ENCODE results near the gene PSMA8.
"Not testable (repeated sequence)": the region's sequence is repeated elsewhere in the genome, so short reads cannot be mapped to it uniquely, and the experiment has no call there.

PSMA8 gene

DNA sequence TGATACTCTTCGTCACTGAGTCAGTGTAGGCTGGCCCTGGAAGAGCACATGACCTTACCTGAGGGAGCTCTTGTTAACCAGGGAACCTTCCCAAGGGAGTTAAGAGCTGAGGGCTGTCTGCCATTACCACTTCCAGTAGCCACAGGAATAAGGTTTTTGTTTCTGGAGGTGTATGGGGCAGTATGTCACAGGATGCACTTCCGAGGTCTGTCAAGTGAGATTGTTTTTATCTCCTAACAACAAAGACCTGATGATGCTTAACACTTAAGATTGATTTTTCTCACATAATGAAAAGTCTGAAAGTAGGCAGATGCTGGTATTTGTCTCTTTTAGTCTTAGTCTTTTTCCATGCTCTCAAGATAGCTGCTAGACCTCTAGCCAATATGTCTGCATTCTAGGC lies 41.8 kb downstream of the PSMA8 start:
- no peak for DNase-seq (ENCODE audit: low read depth, low spot score)

DNA sequence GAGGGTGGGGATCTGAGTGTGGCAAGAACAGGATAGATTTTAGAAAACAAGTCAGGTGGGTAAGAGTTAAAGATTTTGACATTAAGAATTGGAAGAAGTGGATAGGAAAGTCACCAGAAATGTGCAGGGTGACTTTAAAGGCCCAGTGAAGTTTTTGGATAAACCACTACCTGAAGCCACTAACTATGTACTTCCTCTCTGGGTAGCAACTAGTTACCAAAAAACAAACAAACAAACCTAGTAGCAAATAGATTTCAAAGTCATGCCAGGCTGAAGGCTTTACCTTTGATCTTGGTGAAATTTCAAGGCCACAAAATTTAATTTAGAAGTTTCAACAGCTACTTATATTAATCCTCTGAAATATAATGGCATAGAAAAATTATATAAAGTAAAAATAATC lies 42.5 kb downstream of the PSMA8 start:
- DNase-seq (ENCODE audit: low read depth, low spot score): no peak

DNA sequence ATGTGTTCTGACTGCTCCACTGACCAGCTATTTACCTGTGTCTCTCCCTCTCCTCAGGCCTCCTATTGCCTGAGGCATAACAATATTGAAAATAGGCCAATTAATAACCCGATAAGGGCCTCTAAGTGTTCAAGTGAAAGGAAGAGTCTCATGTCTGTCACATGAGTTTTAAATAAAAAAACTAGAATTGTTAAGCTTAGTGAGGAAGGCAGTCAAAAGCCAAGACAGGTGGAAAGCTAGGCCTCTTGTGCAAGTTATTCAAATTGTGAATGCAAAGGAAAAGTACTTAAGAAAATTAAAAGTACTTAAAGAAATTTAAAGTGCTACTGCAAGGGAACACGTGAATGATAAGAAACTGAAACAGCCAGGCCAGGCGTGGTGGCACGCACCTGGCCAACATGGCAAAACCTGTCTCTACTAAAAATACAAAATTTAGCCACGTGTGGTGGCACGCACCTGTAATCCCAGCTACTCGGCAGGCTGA lies 47.7 kb downstream of the PSMA8 start:
- DNase-seq (ENCODE audit: low read depth, low spot score): no peak

DNA sequence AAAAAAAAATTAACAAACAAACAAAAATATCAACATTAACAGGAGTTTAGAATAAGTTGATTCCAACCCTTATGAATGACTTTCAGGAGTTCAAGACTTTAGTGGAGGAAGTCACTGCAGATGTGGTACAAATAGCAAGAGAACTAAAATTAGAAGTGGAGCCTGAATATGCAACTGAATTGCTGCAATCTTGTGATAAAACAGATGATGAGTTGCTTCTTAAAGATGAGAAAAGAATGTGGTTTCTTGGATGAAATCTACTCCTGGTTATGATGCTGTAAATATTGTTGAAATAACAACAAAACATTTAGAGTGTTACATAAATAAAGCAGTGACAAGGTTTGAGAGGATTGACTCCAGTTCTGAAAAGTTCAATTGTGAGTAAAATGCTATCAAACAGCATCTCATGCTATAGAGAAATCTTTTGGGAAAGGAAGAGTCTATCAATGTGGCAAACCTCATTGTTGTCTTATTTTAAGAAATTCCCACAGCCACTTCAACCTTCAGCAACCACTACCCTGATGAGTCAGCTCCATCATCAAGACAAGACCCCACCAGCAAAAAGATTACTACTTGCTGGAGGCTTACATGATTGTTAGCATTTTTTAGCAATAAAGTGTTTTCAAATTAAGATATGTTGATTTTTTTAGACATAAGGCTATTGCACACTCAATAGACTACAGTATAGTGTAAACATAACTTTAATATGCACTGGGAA lies 49.9 kb downstream of the PSMA8 start:
- no peak for DNase-seq (ENCODE audit: low read depth, low spot score)

DNA sequence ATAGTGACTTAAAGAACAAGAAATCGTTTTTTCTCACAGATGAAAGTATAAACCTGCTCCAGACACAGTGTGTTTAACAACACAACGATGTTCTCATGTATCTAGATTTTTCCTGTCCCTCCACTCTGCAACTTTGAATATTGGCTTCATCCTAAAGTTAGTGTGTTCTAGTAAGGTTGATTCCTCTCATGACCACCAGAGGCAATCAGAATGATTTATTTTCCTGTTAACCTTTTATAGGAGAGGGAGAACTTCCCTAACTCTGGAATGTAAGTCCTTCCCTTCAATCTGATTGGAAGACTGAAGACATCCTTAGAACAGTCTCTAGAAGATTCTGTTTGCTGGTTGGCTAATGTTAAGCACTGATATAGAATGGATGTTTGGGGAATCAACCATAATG lies 51.6 kb downstream of the PSMA8 start:
- peak; percentile 17 for DNase-seq (ENCODE audit: low read depth, low spot score)

DNA sequence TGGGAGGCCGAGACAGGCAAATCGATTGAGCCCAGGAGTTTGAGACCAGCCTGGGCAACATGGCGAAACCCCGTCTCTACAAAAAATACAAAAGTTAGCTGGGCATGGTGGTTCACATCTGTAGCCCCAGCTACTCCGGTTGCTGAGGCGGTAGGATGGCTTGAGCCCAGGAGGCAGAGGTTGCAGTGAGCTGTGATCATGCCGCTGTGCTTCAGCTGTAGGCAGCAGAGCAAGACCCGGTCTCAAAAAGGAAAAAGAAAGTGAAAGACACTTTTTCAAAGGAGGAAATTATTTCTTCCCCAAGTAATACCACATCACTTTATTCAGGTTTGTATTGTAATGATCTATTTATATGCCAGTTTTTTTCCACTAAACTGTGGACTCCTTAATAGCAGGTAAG lies 56.8 kb downstream of the PSMA8 start:
- no peak for DNase-seq (ENCODE audit: low read depth, low spot score)

DNA sequence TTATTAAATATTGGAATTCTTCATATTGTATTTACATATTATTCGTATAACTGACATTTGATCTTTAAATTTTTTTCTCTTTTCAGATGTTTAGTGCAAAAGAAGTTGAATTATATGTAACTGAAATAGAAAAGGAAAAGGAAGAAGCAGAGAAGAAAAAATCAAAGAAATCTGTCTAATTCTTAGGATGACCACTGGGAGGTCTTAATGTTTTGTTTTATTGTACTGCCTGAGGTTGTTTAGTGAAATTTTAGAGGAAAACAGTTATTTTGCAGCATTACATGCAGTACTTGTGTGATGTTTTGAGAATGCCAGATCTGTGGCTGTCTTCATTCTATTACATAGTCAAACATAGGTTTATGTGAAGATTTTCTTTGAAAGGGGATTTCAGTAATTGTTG lies 58.6 kb downstream of the PSMA8 start:
- no peak for DNase-seq (ENCODE audit: low read depth, low spot score)

DNA sequence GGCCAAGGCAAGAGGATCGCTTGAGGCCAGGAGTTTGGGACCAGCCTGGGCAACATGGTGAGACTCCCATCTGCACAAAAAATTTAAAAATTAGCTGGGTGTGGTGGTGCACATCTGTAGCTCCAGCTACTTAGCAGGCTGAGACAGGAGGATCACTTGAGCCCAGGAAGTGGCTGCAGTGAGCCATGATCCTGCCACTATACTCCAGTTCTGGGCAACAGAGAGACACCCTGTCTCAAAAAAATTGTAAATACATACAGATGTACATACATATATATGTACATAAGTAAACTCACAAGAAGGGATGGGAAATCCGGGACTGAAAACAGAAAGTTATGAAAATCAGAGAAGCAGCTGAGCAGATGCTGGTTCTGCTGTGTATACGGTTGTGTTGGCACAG lies 62.9 kb downstream of the PSMA8 start:
- DNase-seq (ENCODE audit: low read depth, low spot score): no peak

DNA sequence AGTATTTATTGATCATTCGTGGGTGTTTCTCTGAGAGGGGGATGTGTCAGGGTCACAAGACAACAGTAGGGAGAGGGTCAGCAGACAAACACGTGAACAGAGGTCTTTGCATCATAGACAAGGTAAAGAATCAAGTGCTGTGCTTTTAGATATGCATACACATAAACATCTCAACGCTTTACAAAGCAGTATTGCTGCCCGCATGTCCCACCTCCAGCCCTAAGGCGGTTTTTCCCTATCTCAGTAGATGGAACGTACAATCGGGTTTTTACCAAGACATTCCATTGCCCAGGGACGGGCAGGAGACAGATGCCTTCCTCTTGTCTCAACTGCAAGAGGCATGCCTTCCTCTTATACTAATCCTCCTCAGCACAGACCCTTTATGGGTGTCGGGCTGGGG lies 68.3 kb downstream of the PSMA8 start:
- not testable (repeated sequence) for DNase-seq (ENCODE audit: low read depth, low spot score)

DNA sequence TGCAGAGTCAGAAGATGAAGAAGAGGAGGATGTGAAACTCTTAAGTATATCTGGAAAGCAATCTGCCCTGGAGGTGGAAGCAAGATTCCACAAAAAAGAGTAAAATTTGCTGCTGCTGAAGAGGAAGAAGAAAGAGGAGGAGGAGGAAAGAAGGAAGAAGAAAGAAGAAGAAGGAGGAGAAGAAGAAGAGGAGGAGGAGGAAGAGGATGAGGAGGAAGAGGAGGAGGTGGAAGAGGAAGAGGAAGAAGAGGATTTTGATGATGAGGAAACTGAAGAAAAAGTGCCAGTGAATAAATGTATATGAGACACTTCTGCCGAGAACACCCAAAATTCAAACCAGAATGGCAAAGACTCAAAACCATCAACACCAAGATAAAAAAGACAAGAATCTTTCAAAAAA lies 71.6 kb downstream of the PSMA8 start:
- DNase-seq (ENCODE audit: low read depth, low spot score): no peak

DNA sequence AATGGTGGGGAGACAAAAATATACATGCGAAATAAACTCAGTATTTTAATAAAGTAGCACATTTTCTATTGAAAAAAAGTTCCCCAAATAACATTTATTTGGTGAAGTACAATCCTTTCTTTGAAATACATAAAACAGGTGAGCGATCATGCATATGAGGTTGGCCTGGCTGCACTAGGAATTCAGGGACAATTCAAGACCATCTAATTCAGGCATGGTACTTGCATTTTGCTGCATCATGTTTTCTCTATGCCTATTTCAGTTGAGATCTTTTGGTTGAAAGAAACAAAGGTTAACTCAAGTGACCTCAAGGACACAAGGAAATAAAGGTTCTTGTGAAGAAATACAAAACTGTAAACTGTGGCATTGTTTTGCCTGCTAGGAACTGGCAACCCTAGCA lies 72.8 kb downstream of the PSMA8 start:
- DNase-seq (ENCODE audit: low read depth, low spot score): no peak

DNA sequence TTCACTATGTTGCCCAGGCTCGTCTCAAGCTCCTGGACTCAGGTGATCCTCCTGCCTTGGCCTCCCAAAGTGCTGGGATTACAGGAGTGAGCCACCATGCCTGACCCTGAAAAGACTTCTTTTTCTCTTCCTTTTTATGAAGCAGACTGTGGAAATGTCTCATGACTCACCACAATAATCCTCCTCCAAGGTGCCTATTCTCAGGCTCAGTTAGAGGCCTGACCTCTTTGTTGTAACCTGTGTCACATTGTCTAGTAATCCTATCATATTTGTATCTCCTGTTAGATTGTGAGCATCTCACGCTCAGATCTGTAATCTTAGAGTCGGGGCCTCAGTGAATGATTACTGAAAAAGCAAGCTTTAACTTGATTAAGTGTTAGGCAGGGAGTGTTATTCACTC lies 74.3 kb downstream of the PSMA8 start:
- no peak for DNase-seq (ENCODE audit: low read depth, low spot score)

DNA sequence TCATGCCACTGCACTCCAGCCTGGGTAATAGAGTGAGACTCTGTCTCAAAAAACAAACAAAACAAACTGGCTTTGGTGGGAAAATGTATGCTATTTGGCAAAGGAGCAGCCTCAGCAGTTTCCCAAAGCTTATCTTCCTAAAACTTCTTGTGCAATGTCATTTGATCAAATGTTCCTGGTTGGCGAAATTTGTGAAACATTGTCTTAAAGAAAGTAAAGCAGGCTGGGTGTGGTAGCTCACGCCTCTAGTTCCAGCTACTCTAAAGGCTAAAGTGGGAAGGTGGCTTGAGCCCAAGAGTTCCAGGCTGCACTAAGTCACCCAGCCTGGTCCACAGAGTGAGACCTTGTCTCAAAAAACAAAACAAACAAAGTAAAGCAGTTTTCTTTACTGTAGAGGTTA lies 75.3 kb downstream of the PSMA8 start:
- no peak for DNase-seq (ENCODE audit: low read depth, low spot score)

DNA sequence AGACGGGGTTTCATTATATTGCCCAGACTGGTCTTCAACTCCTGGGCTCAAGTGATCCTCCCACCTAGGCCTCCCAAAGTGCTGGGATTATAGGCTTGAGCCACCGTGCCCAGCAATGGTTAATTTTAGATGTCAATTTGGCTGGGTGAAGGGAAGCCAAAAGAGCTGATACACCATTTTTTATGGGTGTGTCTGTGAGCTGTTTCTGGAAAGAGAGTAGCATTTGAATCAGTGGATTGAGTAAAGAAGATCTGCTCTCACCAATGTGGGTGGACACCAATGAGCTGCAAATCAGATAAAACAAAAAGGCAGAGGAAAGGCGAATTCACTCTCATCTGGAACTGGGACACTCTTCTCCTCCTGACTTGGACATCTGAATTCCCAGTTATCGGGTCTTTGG lies 76.5 kb downstream of the PSMA8 start:
- no peak for DNase-seq (ENCODE audit: low read depth, low spot score)

DNA sequence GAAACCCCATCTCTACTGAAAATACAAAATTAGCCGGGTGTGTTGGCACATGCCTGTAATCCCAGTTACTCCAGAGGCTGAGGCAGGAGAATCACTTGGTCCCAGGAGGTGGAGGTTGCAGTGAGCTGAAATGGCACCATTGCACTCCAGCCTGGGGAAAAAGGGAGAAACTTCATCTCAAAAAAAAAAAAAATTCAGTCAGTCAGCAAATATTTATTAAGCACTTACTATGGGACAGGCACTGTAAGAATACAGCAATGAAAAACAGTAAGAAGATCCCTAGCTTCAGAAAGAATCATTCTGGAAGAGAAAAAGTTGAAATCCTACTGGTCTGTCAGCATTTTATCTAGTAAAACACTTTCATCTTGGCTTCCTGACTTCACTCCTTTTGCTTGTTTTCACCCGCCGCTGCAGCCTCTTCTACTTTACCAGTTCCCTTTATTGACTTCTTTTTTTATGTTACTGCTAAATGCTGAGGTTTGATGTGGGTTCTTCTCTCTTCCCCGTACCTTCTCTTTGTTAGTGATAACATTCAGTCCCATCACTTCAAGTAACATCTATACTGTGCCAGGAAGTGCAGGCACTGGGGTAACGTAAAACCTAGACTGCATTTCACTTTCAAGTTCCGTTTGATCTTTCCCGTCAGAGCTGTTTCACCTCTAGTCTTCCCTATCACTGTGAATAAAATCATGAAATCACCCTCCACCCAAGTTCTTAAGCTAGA lies 81.7 kb downstream of the PSMA8 start:
- no peak for DNase-seq (ENCODE audit: low read depth, low spot score)

DNA sequence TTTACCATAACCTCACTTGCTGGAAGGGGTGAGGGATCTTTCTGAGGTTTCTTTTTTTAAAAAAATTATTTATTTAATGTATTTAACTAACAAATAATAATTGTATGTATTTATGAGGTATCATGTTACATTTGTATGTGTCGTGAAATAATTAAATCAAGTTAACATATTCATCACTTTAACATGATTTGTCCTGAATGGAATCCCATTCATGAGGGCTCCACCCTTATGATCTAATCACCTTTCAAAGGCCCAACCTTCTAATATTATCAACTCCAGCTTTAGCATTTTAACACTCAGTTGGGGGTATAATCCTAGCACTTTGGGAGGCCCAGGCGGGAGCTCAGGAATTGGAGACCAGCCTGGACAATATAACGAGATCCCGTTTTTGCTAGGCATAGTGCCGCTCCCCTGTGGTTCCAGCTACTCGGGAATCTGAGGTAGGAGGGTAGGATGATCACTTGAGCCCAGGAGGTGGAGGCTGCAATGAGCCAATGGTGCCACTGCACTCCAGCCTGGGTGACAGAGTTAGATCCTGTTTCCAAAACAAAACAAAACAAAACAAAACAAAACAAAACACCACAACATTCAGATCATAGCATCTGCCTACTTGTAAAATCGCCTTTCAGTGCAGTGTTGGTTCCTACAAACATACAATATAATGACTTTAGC lies 91.5 kb downstream of the PSMA8 start:
- DNase-seq (ENCODE audit: low read depth, low spot score): no peak

DNA sequence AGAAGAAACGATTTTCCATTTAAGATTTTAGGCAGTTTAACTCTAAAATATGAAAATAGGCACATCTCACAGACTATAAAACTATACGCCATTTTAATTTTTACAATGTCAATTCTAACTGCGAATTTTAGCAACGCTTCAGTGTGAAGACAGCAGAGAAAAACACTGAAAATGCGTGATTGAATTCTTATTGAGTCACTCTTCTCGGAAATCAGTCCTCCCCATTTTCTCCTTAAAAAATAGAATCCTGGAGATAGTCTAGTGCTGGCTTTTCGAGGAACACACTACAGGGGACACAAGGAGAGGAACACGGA lies 92.2 kb downstream of the PSMA8 start:
- DNase-seq (ENCODE audit: low read depth, low spot score): no peak

DNA sequence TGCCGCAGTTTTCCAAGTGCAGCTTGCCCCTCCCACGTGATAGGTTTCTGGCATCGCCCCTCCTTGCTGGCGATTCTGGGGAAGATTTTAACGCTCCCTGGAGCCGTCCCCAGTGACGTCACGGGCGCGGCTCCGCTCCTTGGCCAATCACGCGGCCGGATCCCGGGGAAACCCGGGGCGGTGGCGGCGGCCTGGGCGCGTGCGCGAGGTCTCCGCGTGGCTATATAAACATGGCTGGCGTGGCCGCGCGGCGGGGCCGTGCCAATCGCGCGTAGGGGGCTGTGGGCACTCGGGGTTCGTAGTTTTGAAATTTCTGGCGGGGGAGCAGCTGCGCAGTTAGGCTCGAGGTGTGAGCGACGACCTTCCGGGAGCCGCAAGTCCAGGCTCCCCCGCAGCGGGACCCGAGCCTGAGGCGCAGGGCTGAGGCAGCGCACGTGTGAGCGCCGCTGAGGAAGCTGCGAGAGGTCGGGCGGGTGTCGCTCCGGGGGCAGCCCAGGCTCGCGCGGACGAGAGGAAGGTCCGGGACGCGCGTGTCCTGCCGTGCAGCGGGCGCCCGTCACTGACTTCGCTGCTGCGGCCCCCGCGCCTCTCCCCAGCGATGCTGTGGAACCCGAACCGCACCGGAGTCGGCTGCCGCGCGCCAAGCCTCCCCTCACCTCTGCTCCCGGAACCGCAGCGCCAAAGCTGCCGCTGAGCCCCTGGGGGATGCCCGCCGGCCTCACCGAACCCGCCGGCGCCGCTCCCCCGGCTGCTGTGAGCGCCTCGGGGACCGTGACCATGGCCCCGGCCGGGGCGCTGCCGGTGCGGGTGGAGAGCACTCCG lies 92.8 kb downstream of the PSMA8 start, which contains the start of gene TAF4B:
TAF4B (plus strand) TSS at position 217 of the 822 bp plus-strand sequence; CDS start at position 706, 489 bp downstream.
- DNase-seq (ENCODE audit: low read depth, low spot score): peak; percentile 48

DNA sequence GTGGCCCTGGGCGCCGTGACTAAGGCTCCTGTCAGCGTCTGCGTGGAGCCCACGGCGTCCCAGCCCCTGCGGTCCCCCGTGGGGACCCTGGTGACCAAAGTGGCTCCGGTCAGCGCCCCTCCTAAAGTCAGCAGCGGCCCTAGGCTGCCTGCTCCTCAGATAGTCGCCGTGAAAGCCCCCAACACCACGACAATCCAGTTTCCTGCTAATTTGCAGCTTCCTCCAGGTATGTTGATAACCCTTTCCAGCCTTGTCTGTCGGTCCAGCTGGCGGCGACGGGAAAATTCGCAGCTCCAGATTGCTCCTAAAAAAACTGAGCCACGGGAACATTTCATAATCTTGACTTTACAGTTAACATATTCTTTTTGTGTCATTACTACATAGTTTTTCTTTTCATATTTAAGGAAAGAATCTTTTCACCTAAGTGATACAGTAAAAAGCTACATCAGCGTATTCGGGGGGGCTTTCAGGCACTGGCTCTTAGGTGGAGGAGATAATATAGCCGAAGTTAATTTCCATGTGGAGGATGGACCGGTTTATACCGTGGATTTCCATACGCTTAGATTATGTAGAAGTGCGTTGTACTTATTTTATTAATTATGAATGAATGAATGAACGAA lies 93.5 kb downstream of the PSMA8 start:
- DNase-seq (ENCODE audit: low read depth, low spot score): no peak

DNA sequence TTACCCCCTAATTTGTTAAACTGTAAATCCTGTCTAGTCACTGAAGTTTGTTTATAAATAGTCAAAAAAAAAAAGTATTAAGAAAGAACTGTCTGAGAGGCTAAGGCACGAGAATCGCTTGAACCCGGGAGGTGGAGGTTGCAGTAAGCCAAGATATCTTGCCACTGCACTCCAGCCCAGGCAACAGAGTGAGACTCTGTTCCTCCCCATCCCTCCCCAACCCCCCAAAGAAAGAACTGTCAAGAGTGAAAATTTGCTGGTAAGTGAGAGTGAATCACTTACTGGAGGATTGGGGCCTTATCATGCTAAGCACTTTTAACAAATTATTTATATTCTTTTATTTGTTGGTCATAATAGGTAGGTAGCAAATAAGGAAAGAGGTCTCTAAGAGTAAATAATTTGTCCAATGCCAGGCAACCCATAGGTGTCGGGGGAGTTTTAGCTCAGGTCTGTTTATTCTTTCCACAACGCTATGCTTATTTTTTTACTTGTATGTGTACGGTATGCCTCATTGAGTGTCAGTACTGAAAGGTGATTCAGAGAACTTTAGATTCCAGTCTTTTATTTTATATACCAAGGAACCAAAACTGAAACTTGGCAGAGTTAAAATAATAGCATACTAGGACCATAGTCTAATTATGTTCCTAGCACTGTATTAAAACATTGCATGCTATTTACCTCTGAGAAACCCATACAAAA lies 95.0 kb downstream of the PSMA8 start:
- DNase-seq (ENCODE audit: low read depth, low spot score): no peak

DNA sequence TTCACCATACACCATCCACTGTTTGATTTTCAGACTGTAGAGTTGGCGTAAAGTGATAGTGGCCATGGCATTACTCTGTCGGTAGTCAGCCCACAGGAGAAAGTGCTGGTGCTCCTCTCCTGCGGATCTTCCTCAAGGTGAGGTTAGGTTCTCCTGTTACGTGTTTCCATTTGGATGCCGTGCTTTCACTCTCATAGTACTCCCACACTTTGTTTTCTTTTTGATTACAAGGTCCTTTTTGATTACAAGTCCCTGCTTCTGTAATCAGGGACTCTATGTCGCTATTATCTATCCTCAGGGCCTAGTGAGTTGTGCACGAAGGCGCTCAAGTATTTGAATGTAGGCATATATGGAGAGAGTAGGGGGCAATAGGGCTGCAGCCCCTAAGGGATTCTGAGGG lies 96.8 kb downstream of the PSMA8 start:
- no peak for DNase-seq (ENCODE audit: low read depth, low spot score)

Data from iPS DF 19.7 (cell line).